B cell (primary cell): ENCODE results near the gene ZMYND19. TPM values are rescaled to one million over a fixed set of nuclear protein-coding genes. Genes with fewer than 3 reads are reported as not detected.

ENCODE experiments used
- ATAC-seq: fragments of 200-7000 bp; cut with Tn5 transposase; one replicate; pipeline ENCODE4 v1.10.0; 2021; ENCODE audit warnings: low read depth, mild to moderate bottlenecking, moderate number of reproducible peaks, moderate library complexity
- CTCF ChIA-PET: fragments of 350-600 bp; sonication (Branson Sonifier 250); formaldehyde crosslinking; loops from one replicate; lab custom pipeline; 2021; ENCODE audit warnings: antibody characterized with exemption, inconsistent platforms; lab: Charles Lee
- POLR2A ChIA-PET: fragments of 350-600 bp; sonication (Branson Sonifier 250); formaldehyde crosslinking; loops from one replicate; lab custom pipeline; 2021; ENCODE audit warnings: antibody characterized with exemption; lab: Charles Lee
- DNase-seq: peaks from one replicate; pipeline ENCODE4 v3.0.0; 2013
- H2AFZ ChIP-seq: 2 replicates; pipeline ENCODE4 v1.6.1; 2012; ENCODE audit warnings: mild to moderate bottlenecking, low read depth, low read length; ENCODE audit not compliant: insufficient read depth, poor library complexity, severe bottlenecking
- H3K27ac ChIP-seq, 2 donors: 1 replicate in 1 of 2; 2 replicates in 1 of 2; pipeline ENCODE4 v1.5.1; 2012 to 2013; ENCODE audit warnings: low read length in 2 of 2, mild to moderate bottlenecking in 2 of 2, moderate library complexity in 1 of 2
- H3K27me3 ChIP-seq, 4 experiments: fragments of 200-600 bp in 1 of 4; sonication (generic) in 1 of 4; replicated peaks in 1 of 4; 1 replicate in 2 of 4; 2 replicates in 2 of 4; pipeline versions ENCODE4 v1.6.1 to v1.7.0; 2013 to 2016; ENCODE audit warnings: low read length in 3 of 4, mild to moderate bottlenecking in 2 of 4, mixed read lengths in 1 of 4, moderate library complexity in 1 of 4; ENCODE audit not compliant: insufficient read depth in 4 of 4, control insufficient read depth in 3 of 4; ENCODE audit errors: control extremely low read depth in 1 of 4
- H3K36me3 ChIP-seq, 2 experiments: replicated peaks in 1 of 2; 1 replicate in 1 of 2; 2 replicates in 1 of 2; pipeline versions ENCODE4 v1.6.1 to v1.7.1; 2013; ENCODE audit warnings: low read length in 1 of 2; ENCODE audit not compliant: insufficient read depth in 2 of 2, control insufficient read depth in 1 of 2; ENCODE audit errors: control extremely low read depth in 1 of 2, extremely low read depth in 1 of 2
- H3K4me1 ChIP-seq, 2 donors: fragments of 200-600 bp in 1 of 2; sonication (generic) in 1 of 2; 1 replicate in 1 of 2; 2 replicates in 1 of 2; pipeline versions ENCODE4 v1.5.1 to v1.6.1; 2013 to 2017; ENCODE audit warnings: low read length in 2 of 2; ENCODE audit not compliant: control insufficient read depth in 2 of 2, insufficient read depth in 2 of 2
- H3K4me2 ChIP-seq: replicated peaks from 2 replicates; pipeline ENCODE3; 2012; ENCODE audit warnings: mild to moderate bottlenecking, low read depth, low read length; ENCODE audit not compliant: poor library complexity, severe bottlenecking
- H3K4me3 ChIP-seq, 5 experiments: fragments of 200-600 bp in 1 of 5; sonication (generic) in 1 of 5; 1 replicate in 3 of 5; 2 replicates in 2 of 5; pipeline versions ENCODE4 v1.5.1 to v1.7.0; 2011 to 2016; ENCODE audit warnings: low read length in 4 of 5, mild to moderate bottlenecking in 4 of 5, low read depth in 2 of 5, control low read depth in 1 of 5, moderate library complexity in 1 of 5; ENCODE audit not compliant: insufficient read depth in 1 of 5; ENCODE audit errors: control extremely low read depth in 1 of 5, extremely low read depth in 1 of 5
- H3K79me2 ChIP-seq: fragments of 200-600 bp; sonication (generic); one replicate; pipeline ENCODE4 v1.6.0; 2016; ENCODE audit warnings: low read length; ENCODE audit not compliant: control insufficient read depth, insufficient read depth
- H3K9ac ChIP-seq: fragments of 200-600 bp; sonication (generic); 2 replicates; pipeline ENCODE4 v1.6.1; 2017; ENCODE audit warnings: mild to moderate bottlenecking, low read length, moderate library complexity
- H3K9me3 ChIP-seq, 3 donors: one replicate each; pipeline versions ENCODE4 v1.6.1 to v1.7.1; 2013; ENCODE audit warnings: low read length in 2 of 3; ENCODE audit not compliant: control insufficient read depth in 2 of 3, insufficient read depth in 1 of 3; ENCODE audit errors: control extremely low read depth in 1 of 3
- H4K20me1 ChIP-seq: 2 replicates; pipeline ENCODE4 v1.6.0; 2012; ENCODE audit warnings: mild to moderate bottlenecking, low read length; ENCODE audit not compliant: insufficient read depth, control insufficient read depth, poor library complexity, severe bottlenecking
- H3K27ac Mint-ChIP-seq: one replicate; pipeline ENCODE4 v1.8.0; 2021; ENCODE audit warnings: mixed read lengths
- H3K27me3 Mint-ChIP-seq: one replicate; pipeline ENCODE4 v1.8.0; 2021; ENCODE audit warnings: mixed read lengths
- H3K4me1 Mint-ChIP-seq: one replicate; pipeline ENCODE4 v1.8.0; 2021; ENCODE audit warnings: mixed read lengths
- H3K4me3 Mint-ChIP-seq: one replicate; pipeline ENCODE4 v1.8.0; 2021; ENCODE audit warnings: mixed read lengths
- H3K9me3 Mint-ChIP-seq: one replicate; pipeline ENCODE4 v1.8.0; 2022; ENCODE audit warnings: mixed read lengths; ENCODE audit not compliant: insufficient read depth
- EZH2 ChIP-seq: IDR thresholded peaks from 2 replicates; pipeline ENCODE4 v1.6.1; 2012; ENCODE audit warnings: borderline replicate concordance, low read depth, mild to moderate bottlenecking, moderate library complexity, low read length; ENCODE audit not compliant: insufficient read depth, poor library complexity, severe bottlenecking
- WGBS: methylation state at CpG from one replicate; pipeline ENCODE4 v1.1.5; 2013; ENCODE audit warnings: missing lambda C conversion rate; ENCODE audit not compliant: insufficient coverage; 5-methylcytosine and 5-hydroxymethylcytosine counted together
- intact Hi-C: fragments of 100-400 bp; cut with micrococcal nuclease; formaldehyde crosslinking; loops from one replicate; pipeline ENCODE4 v1.10.0; 2022
- polyA plus RNA-seq: library from polyadenylated mRNA; depleted of rRNA; stranded (reverse); fragments of >200 nt; gene quantifications from 2 replicates; pipeline ENCODE4 v1.2.3, GENCODE V29; 2012
- total RNA-seq, 2 donors: library from RNA; stranded (reverse); fragments of 120-200 nt in 1 of 2; gene quantifications; 1 replicate in 1 of 2; 2 replicates in 1 of 2; pipeline versions ENCODE4 v1.2.3 to v1.2.4, GENCODE V29; 2013 to 2022
- TF ChIP-seq, protein P1 (sequence below): fragments of 200-600 bp; IDR thresholded peaks from one replicate; pipeline ENCODE4 v1.8.0; 2022; ENCODE audit warnings: antibody characterized with exemption, mild to moderate bottlenecking

ZMYND19 gene
- total and polyA plus RNA-seq, 2 donors (not counting 1 experiment from before 2014, with no cell fraction given), result 22.0 to 24.1 TPM

DNA sequence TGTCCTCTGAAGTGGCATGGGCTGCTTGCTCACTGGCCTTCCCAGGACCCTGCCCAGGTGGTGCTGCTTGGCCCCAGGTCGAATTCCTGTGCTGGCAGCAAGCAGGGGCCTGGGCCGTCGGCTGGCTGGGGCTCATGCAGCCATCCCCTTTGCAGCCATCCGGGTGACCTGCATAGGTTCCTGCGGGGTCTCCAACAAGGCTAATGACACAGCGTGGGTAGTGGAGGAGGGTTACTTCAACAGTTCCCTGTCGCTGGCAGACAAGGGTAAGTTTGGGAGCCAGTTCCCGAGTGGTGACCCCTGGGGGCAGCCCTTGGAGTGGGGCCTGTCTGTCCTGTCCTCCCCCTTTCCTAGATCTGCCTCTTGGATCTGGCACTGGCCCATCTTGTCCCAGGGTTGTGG lies 22.4 kb upstream of the ZMYND19 start:
- no peak overlapping the region for H3K27ac ChIP-seq
- H3K9ac ChIP-seq, result no peak overlapping the region
- Mint-ChIP-seq H3K4me1 (peaks cover 17% of the 10 kb centered on the region), H3K27me3 (no peaks in the 10 kb centered on the region), H3K9me3 (no peaks in the 10 kb centered on the region), H3K27ac (no peak overlapping the region), H3K4me3 (no peak overlapping the region)
- H2AFZ ChIP-seq, result no peak overlapping the region
- no peaks in the 10 kb centered on the region for H3K27me3 ChIP-seq
- H3K4me1 ChIP-seq, result peaks cover 8 to 18% of the 10 kb centered on the region in 2 donors
- intact Hi-C loops, result no loop called here
- ChIA-PET POLR2A (no interaction called here), CTCF (no interaction called here)
- no peak overlapping the region for H3K4me3 ChIP-seq
- 84% methylated on average over 4 of the region's 8 CpGs for WGBS
- DNase-seq, result no peak
- H4K20me1 ChIP-seq, result peaks cover 78% of the 10 kb centered on the region
- no peaks in the 10 kb centered on the region for H3K9me3 ChIP-seq
- peaks cover 77% of the 10 kb centered on the region for H3K79me2 ChIP-seq
- H3K36me3 ChIP-seq, result peaks cover 0 to 27% of the 10 kb centered on the region in 2 experiments
- ATAC-seq, result no peak
- H3K4me2 ChIP-seq, result no peak overlapping the region
- no peak for TF ChIP-seq EZH2
- TF ChIP-seq, protein P1, sequence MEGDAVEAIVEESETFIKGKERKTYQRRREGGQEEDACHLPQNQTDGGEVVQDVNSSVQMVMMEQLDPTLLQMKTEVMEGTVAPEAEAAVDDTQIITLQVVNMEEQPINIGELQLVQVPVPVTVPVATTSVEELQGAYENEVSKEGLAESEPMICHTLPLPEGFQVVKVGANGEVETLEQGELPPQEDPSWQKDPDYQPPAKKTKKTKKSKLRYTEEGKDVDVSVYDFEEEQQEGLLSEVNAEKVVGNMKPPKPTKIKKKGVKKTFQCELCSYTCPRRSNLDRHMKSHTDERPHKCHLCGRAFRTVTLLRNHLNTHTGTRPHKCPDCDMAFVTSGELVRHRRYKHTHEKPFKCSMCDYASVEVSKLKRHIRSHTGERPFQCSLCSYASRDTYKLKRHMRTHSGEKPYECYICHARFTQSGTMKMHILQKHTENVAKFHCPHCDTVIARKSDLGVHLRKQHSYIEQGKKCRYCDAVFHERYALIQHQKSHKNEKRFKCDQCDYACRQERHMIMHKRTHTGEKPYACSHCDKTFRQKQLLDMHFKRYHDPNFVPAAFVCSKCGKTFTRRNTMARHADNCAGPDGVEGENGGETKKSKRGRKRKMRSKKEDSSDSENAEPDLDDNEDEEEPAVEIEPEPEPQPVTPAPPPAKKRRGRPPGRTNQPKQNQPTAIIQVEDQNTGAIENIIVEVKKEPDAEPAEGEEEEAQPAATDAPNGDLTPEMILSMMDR, result no peak

- Histone ChIP-seq H4K20me1 (peaks cover 82% of the 10 kb centered on the region), H3K4me1 (peaks cover 9 to 20% of the 10 kb centered on the region in 2 donors), H2AFZ (no peak overlapping the region), H3K4me2 (no peak overlapping the region), H3K4me3 (no peak overlapping the region), H3K36me3 (peaks cover 0 to 27% of the 10 kb centered on the region in 2 experiments), H3K9me3 (no peaks in the 10 kb centered on the region), H3K27ac (no peak overlapping the region), H3K27me3 (no peaks in the 10 kb centered on the region), H3K9ac (no peak overlapping the region), H3K79me2 (peaks cover 79% of the 10 kb centered on the region)
- Mint-ChIP-seq H3K4me1 (peaks cover 19% of the 10 kb centered on the region), H3K4me3 (peak overlapping the region; percentile 32), H3K27me3 (no peaks in the 10 kb centered on the region), H3K9me3 (no peaks in the 10 kb centered on the region), H3K27ac (no peak overlapping the region)
- DNase-seq (no peak), ATAC-seq (peak; percentile 55)
- POLR2A ChIA-PET, result interaction anchor here (0.7 kb wide), 1 partner anchor 347 kb away, joined by 3 read pairs; no protein-coding TSS in a partner anchor
- CTCF ChIA-PET, result no interaction called here
- TF ChIP-seq, protein P1, result no peak
- TF ChIP-seq EZH2, result no peak
- intact Hi-C loops, result no loop called here
- WGBS, result 62% methylated on average over 21 of the region's 21 CpGs
These were observed 21.6 kb upstream of the ZMYND19 start for GRCh38 chr9:137611623-137612609.
